HEK293T (cell line): Measurements from ENCODE around the gene UQCR11.

Source experiments
- BHLHE40 ChIP-seq: fragments of 450-650 bp; IDR thresholded peaks from 2 replicates; pipeline ENCODE4 v1.6.1; 2016; ENCODE audit warnings: mild to moderate bottlenecking, moderate library complexity, borderline replicate concordance
- CTBP1 ChIP-seq: fragments of 450-650 bp; IDR thresholded peaks from 2 replicates; pipeline ENCODE4 v1.6.1; 2016; ENCODE audit warnings: borderline replicate concordance
- ELF4 ChIP-seq: fragments of 450-650 bp; IDR thresholded peaks from 2 replicates; pipeline ENCODE4 v1.6.1; 2017; ENCODE audit warnings: antibody characterized with exemption
- FOXK2 ChIP-seq: fragments of 450-650 bp; IDR thresholded peaks from 2 replicates; pipeline ENCODE4 v1.6.1; 2016; ENCODE audit warnings: mild to moderate bottlenecking
- FOXM1 ChIP-seq: fragments of 450-650 bp; IDR thresholded peaks from 2 replicates; pipeline ENCODE4 v1.6.1; 2017; ENCODE audit warnings: mild to moderate bottlenecking, borderline replicate concordance
- NFRKB ChIP-seq: fragments of 450-650 bp; IDR thresholded peaks from 2 replicates; pipeline ENCODE4 v1.6.1; 2016; ENCODE audit warnings: mild to moderate bottlenecking, moderate library complexity
- PKNOX1 ChIP-seq: fragments of 450-650 bp; IDR thresholded peaks from 2 replicates; pipeline ENCODE4 v1.6.1; 2016
- SP1 ChIP-seq: fragments of 450-650 bp; IDR thresholded peaks from 2 replicates; pipeline ENCODE4 v1.6.1; 2017
- SUZ12 ChIP-seq: fragments of 450-650 bp; IDR thresholded peaks from 2 replicates; pipeline ENCODE4 v1.6.1; 2016; ENCODE audit warnings: mild to moderate bottlenecking
- TARDBP ChIP-seq: fragments of 450-650 bp; IDR thresholded peaks from 2 replicates; pipeline ENCODE4 v1.6.1; 2016
- ZNF384 ChIP-seq: fragments of 450-650 bp; IDR thresholded peaks from 2 replicates; pipeline ENCODE4 v1.6.1; 2016

DNA sequence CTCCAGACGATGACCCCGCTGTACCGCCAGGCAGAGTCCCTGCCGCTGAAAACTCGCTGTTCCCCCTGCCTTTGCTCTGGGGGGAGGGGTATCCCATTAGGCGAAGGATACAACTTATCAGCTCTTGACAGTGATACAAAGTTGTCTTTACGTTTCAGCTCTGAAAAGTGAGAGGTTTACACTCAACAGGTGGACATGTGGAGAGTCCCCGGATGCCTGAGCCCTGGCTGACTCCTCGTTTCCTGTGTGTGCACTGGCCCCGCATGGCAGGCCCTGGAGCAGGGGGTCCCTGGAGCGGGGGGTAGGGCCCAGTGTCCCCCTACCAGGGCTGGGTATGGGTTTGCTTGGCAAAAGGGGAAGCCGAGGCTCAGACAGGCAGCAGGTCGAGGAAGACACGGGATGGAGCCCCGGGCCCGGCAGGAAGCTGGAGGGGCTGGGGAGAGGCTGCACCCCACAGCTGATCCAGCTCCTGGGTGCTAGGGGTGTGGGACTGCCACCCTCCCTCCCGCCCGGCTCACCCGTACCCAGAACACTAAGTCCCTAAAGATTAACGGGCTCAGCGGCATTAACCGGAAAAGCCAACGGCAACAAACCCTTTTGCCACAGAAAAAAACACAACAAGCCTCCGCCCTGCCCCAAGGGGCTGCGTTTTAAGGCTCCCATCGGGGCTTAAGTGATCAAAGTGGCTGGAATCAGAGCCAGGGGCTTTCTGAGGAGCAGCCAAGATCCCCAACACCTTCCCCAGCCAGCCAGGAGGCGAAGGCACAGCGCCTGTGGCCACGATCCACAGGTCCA is 41.6 kb upstream of the UQCR11 start:
- no peak for TF ChIP-seq PKNOX1
- no peak for TF ChIP-seq SP1
- TF ChIP-seq TARDBP = no peak
- TF ChIP-seq FOXK2 = no peak
- no peak for TF ChIP-seq CTBP1
- TF ChIP-seq FOXM1 = no peak
- no peak for TF ChIP-seq NFRKB
- no peak for TF ChIP-seq ZNF384
- TF ChIP-seq SUZ12 = no peak
- TF ChIP-seq BHLHE40 = no peak
- no peak for TF ChIP-seq ELF4
